ENCODE measurements around the gene NCK2. TPM values are rescaled to one million over a fixed set of nuclear protein-coding genes. Genes with fewer than 3 reads are reported as not detected.
A peak's percentile ranks its signal among the peaks of the same experiment; 100 is the strongest.

The NCK2 gene
- total and polyA plus RNA-seq, 2 donors: 14.5 to 31.4 TPM

- peaks cover 28 to 47% of the 10 kb centered on the region in 2 donors for H3K4me1 ChIP-seq (ENCODE audit: control insufficient read depth in 2 of 2, insufficient read depth in 2 of 2, low read length in 2 of 2)
- 96% methylated on average over 18 of the region's 18 CpGs for WGBS
- peaks cover 10 to 21% of the 10 kb centered on the region in 2 donors for H3K36me3 ChIP-seq (ENCODE audit: control insufficient read depth in 2 of 2, insufficient read depth in 2 of 2, low read length in 1 of 2)
- peaks cover 0 to 4% of the 10 kb centered on the region in 2 donors for H3K9me3 ChIP-seq (ENCODE audit: control insufficient read depth in 2 of 2, insufficient read depth in 1 of 2, low read length in 1 of 2)
- H3K27ac ChIP-seq (ENCODE audit: low read depth in 1 of 2, low read length in 1 of 2): peak overlapping the region in 1 of 2 donors; percentile 33
- no peak for DNase-seq (ENCODE audit: low read depth in 6 of 9, low spot score in 9 of 9)
- no peaks in the 10 kb centered on the region for H3K27me3 ChIP-seq (ENCODE audit: control insufficient read depth in 2 of 2, insufficient read depth in 1 of 2, low read length in 1 of 2)
- H3K4me3 ChIP-seq (ENCODE audit: low read length in 2 of 2): no peak overlapping the region
Measured at GRCh38 chr2:105749583-105750400, 5.1 kb downstream of the NCK2 start.

GRCh38 chr2:105750735-105751134 is 6.0 kb downstream of the NCK2 start:
- H3K9me3 ChIP-seq (ENCODE audit: control insufficient read depth in 2 of 2, insufficient read depth in 1 of 2, low read length in 1 of 2): peaks cover 0 to 4% of the 10 kb centered on the region in 2 donors
- H3K4me1 ChIP-seq (ENCODE audit: control insufficient read depth in 2 of 2, insufficient read depth in 2 of 2, low read length in 2 of 2): peaks cover 34 to 56% of the 10 kb centered on the region in 2 donors
- no peak overlapping the region for H3K27ac ChIP-seq (ENCODE audit: low read depth in 1 of 2, low read length in 1 of 2)
- no peak overlapping the region for H3K4me3 ChIP-seq (ENCODE audit: low read length in 2 of 2)
- DNase-seq (ENCODE audit: low read depth in 6 of 9, low spot score in 9 of 9): no peak
- WGBS: 92% methylated on average over 4 of the region's 4 CpGs
- H3K36me3 ChIP-seq (ENCODE audit: control insufficient read depth in 2 of 2, insufficient read depth in 2 of 2, low read length in 1 of 2): peaks cover 10 to 21% of the 10 kb centered on the region in 2 donors
- H3K27me3 ChIP-seq (ENCODE audit: control insufficient read depth in 2 of 2, insufficient read depth in 1 of 2, low read length in 1 of 2): no peaks in the 10 kb centered on the region

GRCh38 chr2:105751272-105751671 is 6.6 kb downstream of the NCK2 start:
- WGBS: 95% methylated on average over 3 of the region's 3 CpGs
- peaks cover 0 to 4% of the 10 kb centered on the region in 2 donors for H3K9me3 ChIP-seq (ENCODE audit: control insufficient read depth in 2 of 2, insufficient read depth in 1 of 2, low read length in 1 of 2)
- DNase-seq (ENCODE audit: low read depth in 6 of 9, low spot score in 9 of 9): no peak
- peaks cover 10 to 21% of the 10 kb centered on the region in 2 donors for H3K36me3 ChIP-seq (ENCODE audit: control insufficient read depth in 2 of 2, insufficient read depth in 2 of 2, low read length in 1 of 2)
- no peak overlapping the region for H3K27ac ChIP-seq (ENCODE audit: low read depth in 1 of 2, low read length in 1 of 2)
- H3K4me1 ChIP-seq (ENCODE audit: control insufficient read depth in 2 of 2, insufficient read depth in 2 of 2, low read length in 2 of 2): peaks cover 39 to 55% of the 10 kb centered on the region in 2 donors
- no peaks in the 10 kb centered on the region for H3K27me3 ChIP-seq (ENCODE audit: control insufficient read depth in 2 of 2, insufficient read depth in 1 of 2, low read length in 1 of 2)
- no peak overlapping the region for H3K4me3 ChIP-seq (ENCODE audit: low read length in 2 of 2)

- peaks cover 7 to 16% of the 10 kb centered on the region in 2 donors for H3K36me3 ChIP-seq (ENCODE audit: control insufficient read depth in 2 of 2, insufficient read depth in 2 of 2, low read length in 1 of 2)
- DNase-seq (ENCODE audit: low read depth in 6 of 9, low spot score in 9 of 9): no peak
- H3K9me3 ChIP-seq (ENCODE audit: control insufficient read depth in 2 of 2, insufficient read depth in 1 of 2, low read length in 1 of 2): peaks cover 0 to 4% of the 10 kb centered on the region in 2 donors
- peaks cover 35 to 46% of the 10 kb centered on the region in 2 donors for H3K4me1 ChIP-seq (ENCODE audit: control insufficient read depth in 2 of 2, insufficient read depth in 2 of 2, low read length in 2 of 2)
- no peak overlapping the region for H3K4me3 ChIP-seq (ENCODE audit: low read length in 2 of 2)
- H3K27me3 ChIP-seq (ENCODE audit: control insufficient read depth in 2 of 2, insufficient read depth in 1 of 2, low read length in 1 of 2): no peaks in the 10 kb centered on the region
- WGBS: 96% methylated on average over 5 of the region's 5 CpGs
- no peak overlapping the region for H3K27ac ChIP-seq (ENCODE audit: low read depth in 1 of 2, low read length in 1 of 2)
Measured at GRCh38 chr2:105752691-105753358, 8.1 kb downstream of the NCK2 start.

- Histone ChIP-seq H3K9me3 (ENCODE audit: control insufficient read depth in 2 of 2, insufficient read depth in 1 of 2, low read length in 1 of 2) (peaks cover 0 to 4% of the 10 kb centered on the region in 2 donors), H3K4me1 (ENCODE audit: control insufficient read depth in 2 of 2, insufficient read depth in 2 of 2, low read length in 2 of 2) (peaks cover 35 to 43% of the 10 kb centered on the region in 2 donors), H3K27ac (ENCODE audit: low read depth in 1 of 2, low read length in 1 of 2) (peak overlapping the region in 1 of 2 donors; percentile 3), H3K27me3 (ENCODE audit: control insufficient read depth in 2 of 2, insufficient read depth in 1 of 2, low read length in 1 of 2) (no peaks in the 10 kb centered on the region), H3K4me3 (ENCODE audit: low read length in 2 of 2) (no peak overlapping the region), H3K36me3 (ENCODE audit: control insufficient read depth in 2 of 2, insufficient read depth in 2 of 2, low read length in 1 of 2) (peaks cover 7 to 16% of the 10 kb centered on the region in 2 donors)
- DNase-seq (ENCODE audit: low read depth in 6 of 9, low spot score in 9 of 9): no peak
- 92% methylated on average over 2 of the region's 2 CpGs for WGBS
Measured at GRCh38 chr2:105753380-105753779, 8.7 kb downstream of the NCK2 start.

GRCh38 chr2:105754011-105754410 is 9.3 kb downstream of the NCK2 start:
- WGBS: 75% methylated on average over 5 of the region's 5 CpGs
- H3K36me3 ChIP-seq (ENCODE audit: control insufficient read depth in 2 of 2, insufficient read depth in 2 of 2, low read length in 1 of 2): peaks cover 7 to 15% of the 10 kb centered on the region in 2 donors
- peak in 3 of 9 donors; percentile 46 to 75 (median 51) for DNase-seq (ENCODE audit: low read depth in 6 of 9, low spot score in 9 of 9)
- H3K27ac ChIP-seq (ENCODE audit: low read depth in 1 of 2, low read length in 1 of 2): peak overlapping the region; percentile 3 to 55
- H3K9me3 ChIP-seq (ENCODE audit: control insufficient read depth in 2 of 2, insufficient read depth in 1 of 2, low read length in 1 of 2): peaks cover 0 to 4% of the 10 kb centered on the region in 2 donors
- H3K4me1 ChIP-seq (ENCODE audit: control insufficient read depth in 2 of 2, insufficient read depth in 2 of 2, low read length in 2 of 2): peaks cover 35 to 43% of the 10 kb centered on the region in 2 donors
- no peaks in the 10 kb centered on the region for H3K27me3 ChIP-seq (ENCODE audit: control insufficient read depth in 2 of 2, insufficient read depth in 1 of 2, low read length in 1 of 2)
- no peak overlapping the region for H3K4me3 ChIP-seq (ENCODE audit: low read length in 2 of 2)

GRCh38 chr2:105754994-105755393 is 10.3 kb downstream of the NCK2 start:
- H3K27ac ChIP-seq (ENCODE audit: low read depth in 1 of 2, low read length in 1 of 2): no peak overlapping the region
- 95% methylated on average over 6 of the region's 6 CpGs for whole genome bisulfite sequencing

GRCh38 chr2:105755895-105756294 is 11.2 kb downstream of the NCK2 start:
- WGBS: 23% methylated on average over 4 of the region's 4 CpGs
- no peaks in the 10 kb centered on the region for H3K9me3 ChIP-seq (ENCODE audit: control insufficient read depth in 2 of 2, insufficient read depth in 1 of 2, low read length in 1 of 2)
- no peaks in the 10 kb centered on the region for H3K27me3 ChIP-seq (ENCODE audit: control insufficient read depth in 2 of 2, insufficient read depth in 1 of 2, low read length in 1 of 2)
- no peak overlapping the region for H3K4me3 ChIP-seq (ENCODE audit: low read length in 2 of 2)
- peak overlapping the region; percentile 47 to 79 for H3K27ac ChIP-seq (ENCODE audit: low read depth in 1 of 2, low read length in 1 of 2)
- DNase-seq (ENCODE audit: low read depth in 6 of 9, low spot score in 9 of 9): peak in 3 of 9 donors; percentile 30 to 66 (median 37)
- peaks cover 35 to 36% of the 10 kb centered on the region in 2 donors for H3K4me1 ChIP-seq (ENCODE audit: control insufficient read depth in 2 of 2, insufficient read depth in 2 of 2, low read length in 2 of 2)
- peaks cover 0 to 11% of the 10 kb centered on the region in 2 donors for H3K36me3 ChIP-seq (ENCODE audit: control insufficient read depth in 2 of 2, insufficient read depth in 2 of 2, low read length in 1 of 2)

More at GRCh38 chr2:105754994-105755393, 10.3 kb downstream of the NCK2 start:
- Histone ChIP-seq H3K27me3 (ENCODE audit: control insufficient read depth in 2 of 2, insufficient read depth in 1 of 2, low read length in 1 of 2) (no peaks in the 10 kb centered on the region), H3K4me3 (ENCODE audit: low read length in 2 of 2) (no peak overlapping the region), H3K9me3 (ENCODE audit: control insufficient read depth in 2 of 2, insufficient read depth in 1 of 2, low read length in 1 of 2) (no peaks in the 10 kb centered on the region), H3K36me3 (ENCODE audit: control insufficient read depth in 2 of 2, insufficient read depth in 2 of 2, low read length in 1 of 2) (peaks cover 0 to 11% of the 10 kb centered on the region in 2 donors), H3K4me1 (ENCODE audit: control insufficient read depth in 2 of 2, insufficient read depth in 2 of 2, low read length in 2 of 2) (peaks cover 35 to 36% of the 10 kb centered on the region in 2 donors)
- no peak for DNase-seq (ENCODE audit: low read depth in 6 of 9, low spot score in 9 of 9)

GRCh38 chr2:105756435-105756834 is 11.7 kb downstream of the NCK2 start:
- H3K4me1 ChIP-seq (ENCODE audit: control insufficient read depth in 2 of 2, insufficient read depth in 2 of 2, low read length in 2 of 2): peaks cover 35 to 36% of the 10 kb centered on the region in 2 donors
- H3K4me3 ChIP-seq (ENCODE audit: low read length in 2 of 2): no peak overlapping the region
- WGBS: 94% methylated on average over 4 of the region's 4 CpGs
- no peaks in the 10 kb centered on the region for H3K9me3 ChIP-seq (ENCODE audit: control insufficient read depth in 2 of 2, insufficient read depth in 1 of 2, low read length in 1 of 2)
- H3K36me3 ChIP-seq (ENCODE audit: control insufficient read depth in 2 of 2, insufficient read depth in 2 of 2, low read length in 1 of 2): peaks cover 0 to 6% of the 10 kb centered on the region in 2 donors
- no peak for DNase-seq (ENCODE audit: low read depth in 6 of 9, low spot score in 9 of 9)
- no peaks in the 10 kb centered on the region for H3K27me3 ChIP-seq (ENCODE audit: control insufficient read depth in 2 of 2, insufficient read depth in 1 of 2, low read length in 1 of 2)
- H3K27ac ChIP-seq (ENCODE audit: low read depth in 1 of 2, low read length in 1 of 2): peak overlapping the region; percentile 38 to 79

Data from thymus (tissue), 11 donors.